NCI-H524 (cell line): Measurements from ENCODE around the gene FBXO3.

ENCODE experiments used
- DNase-seq, 2 experiments: peaks; one replicate each; lab custom pipeline; 2025; lab: John Stamatoyannopoulos, UW

FBXO3 gene

DNA sequence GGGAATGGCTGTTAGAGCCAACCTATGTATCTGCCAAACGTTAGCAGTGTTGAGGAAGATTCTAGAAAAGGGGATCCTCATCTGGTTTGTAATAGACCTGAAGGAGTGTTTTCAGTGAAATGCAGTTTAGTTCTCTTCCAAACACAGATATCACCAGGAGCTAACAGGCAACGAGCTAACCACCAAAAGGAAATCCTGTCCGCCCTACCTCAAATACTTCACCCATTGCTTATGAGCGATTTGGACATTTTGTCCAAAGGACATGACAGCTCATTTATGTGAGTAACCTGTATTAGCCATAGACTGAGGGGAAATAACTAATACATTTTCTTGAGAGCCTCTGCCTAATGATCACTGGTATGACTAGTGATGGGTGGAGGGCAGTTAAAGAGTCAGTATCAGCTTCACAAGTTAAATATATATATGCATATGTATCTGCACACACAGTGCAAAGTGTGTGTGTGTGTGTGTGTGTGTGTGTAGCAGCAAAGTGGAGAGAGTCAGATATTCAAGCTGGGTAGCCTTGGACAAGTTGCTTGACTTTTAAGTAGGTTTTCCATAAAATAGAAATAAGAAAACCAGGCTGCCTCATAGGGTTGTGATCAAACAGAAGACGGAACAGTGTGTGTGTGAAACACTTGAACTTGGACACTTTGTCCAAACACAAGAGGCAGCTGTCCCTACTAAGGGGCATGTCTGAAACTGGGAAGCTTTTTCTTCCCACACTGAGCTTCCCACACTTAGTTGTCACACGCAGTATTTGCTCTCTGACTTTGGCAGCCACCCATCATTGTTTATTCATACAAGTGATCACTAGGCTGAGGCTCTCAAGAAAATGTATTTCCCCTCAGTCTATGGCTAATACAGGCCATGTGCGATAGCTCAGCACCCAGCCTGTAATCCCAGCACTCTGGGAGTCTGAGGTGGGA, 72.8 kb downstream of the FBXO3 start:
- no peak for DNase-seq

- peak; percentile 72 to 89 for DNase-seq
Observed at GRCh38 chr11:33700502-33701271, 73.6 kb downstream of the FBXO3 start, which contains the start of gene C11orf91. Gene C11orf91, minus strand, starts transcription at chr11:33700826. Its CDS starts 86 bp downstream, at chr11:33700740.

GRCh38 chr11:33700063-33700501, 74.2 kb downstream of the FBXO3 start:
- no peak for DNase-seq

DNA sequence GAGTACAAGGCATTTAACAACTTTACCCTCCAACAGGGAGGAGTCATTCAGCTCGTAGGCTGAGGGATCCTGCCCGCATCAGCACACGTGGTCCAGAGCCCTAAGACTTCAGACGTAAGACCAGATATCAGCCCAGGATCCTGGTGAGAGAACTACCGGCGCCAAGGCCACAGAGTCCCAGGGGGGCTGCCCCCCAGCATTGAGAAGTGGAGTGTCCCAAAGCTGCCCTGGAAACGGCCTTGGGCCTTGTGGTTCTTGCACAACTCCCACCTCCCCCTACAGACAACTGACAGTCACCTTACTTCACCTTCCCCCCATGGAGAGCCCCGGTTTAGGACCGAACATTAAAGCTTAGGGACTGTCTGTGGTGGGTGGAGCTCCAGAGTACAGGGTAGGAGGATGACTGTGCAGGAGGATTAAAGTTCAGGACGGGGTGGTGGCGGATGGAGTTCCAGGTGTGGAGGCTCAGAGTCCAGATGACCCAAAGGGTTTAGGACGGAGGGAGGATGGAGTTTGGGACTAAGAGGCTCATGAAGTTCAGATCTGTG, 74.7 kb downstream of the FBXO3 start:
- DNase-seq: no peak

- no peak for DNase-seq
Observed at GRCh38 chr11:33698921-33699320, 75.4 kb downstream of the FBXO3 start.

DNA sequence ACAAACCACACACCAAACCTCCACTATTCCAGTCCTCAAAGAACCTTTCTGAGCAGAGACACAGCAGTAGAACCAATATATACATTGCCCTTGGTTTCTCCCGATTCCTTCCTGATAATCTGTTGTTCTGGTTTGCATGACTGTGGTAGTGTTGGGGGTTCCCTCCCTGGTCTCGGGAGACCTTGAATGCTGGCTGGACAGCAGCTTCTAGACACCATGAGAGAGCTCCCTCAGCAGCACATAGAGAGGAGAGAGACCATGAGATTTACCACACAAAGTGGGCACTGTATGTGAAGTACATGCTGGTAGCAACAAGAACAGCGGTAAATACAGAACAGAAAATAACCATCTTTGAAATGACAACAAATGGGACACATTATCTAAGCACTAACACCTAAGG, 76.3 kb downstream of the FBXO3 start:
- no peak for DNase-seq

- peak; percentile 53 to 80 for DNase-seq
Observed at GRCh38 chr11:33696931-33697638, 77.2 kb downstream of the FBXO3 start.

- DNase-seq: no peak
Observed at GRCh38 chr11:33696411-33696810, 77.9 kb downstream of the FBXO3 start.

GRCh38 chr11:33695051-33695566, 79.2 kb downstream of the FBXO3 start:
- no peak for DNase-seq

- peak in 1 of 2 experiments; percentile 43 for DNase-seq
Observed at GRCh38 chr11:33694346-33695050, 79.8 kb downstream of the FBXO3 start.

DNA sequence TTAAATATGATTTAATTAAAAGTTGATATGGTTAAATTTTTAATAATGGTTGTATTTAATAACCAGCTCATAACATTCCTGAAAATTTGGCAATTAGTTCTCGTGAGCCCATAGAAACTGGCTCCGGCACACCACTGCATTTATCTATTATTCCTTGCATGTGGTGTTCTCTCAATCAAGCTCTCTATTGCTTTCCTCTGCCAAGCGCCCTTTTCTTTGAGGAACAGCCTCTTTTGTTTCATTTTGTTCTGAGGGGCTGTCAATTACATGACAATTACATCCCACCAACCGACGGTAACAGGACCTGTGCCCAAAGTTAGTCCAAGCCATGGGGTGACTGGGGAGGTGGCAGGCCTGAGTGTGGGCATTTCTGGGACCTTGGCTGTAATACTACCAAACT, 81.8 kb downstream of the FBXO3 start:
- no peak for DNase-seq

DNA sequence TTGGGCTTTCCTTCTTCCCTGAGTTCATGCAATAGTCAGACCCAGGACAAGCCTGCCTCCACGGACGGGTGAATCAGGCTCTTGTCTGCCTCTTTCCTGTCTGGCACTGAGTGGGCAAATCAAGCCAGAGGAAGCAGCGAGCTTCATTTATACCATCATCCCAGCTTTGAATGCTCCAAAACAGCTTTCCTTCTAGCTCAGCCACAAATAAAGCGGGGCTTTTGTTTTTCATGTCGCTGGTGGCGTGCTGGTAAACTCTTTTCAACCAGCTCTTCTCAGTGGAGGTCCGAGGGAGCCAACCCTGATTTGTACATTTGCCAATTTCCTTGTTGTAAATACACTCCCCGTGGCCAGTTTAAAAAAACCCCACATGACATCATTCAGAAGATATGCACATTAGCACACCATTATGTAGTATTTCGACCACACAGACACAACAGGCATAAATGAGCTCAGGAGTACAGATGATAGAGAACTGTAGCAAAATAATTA, 82.3 kb downstream of the FBXO3 start:
- no peak for DNase-seq

GRCh38 chr11:33691066-33691864, 83.1 kb downstream of the FBXO3 start:
- DNase-seq: no peak
